Testis (tissue), 3 donors: ENCODE measurements around the gene INSIG2. TPM values are rescaled to one million over a fixed set of nuclear protein-coding genes. Genes with fewer than 3 reads are reported as not detected.

Experiments used
- DNase-seq: peaks from one replicate; pipeline ENCODE4 v3.0.0-alpha.2; 2019
- H3K27ac ChIP-seq, 2 donors: fragments of 200-600 bp; sonication (generic); one replicate each; pipeline ENCODE4 v1.5.1; 2019
- H3K27me3 ChIP-seq: fragments of 200-600 bp; sonication (generic); one replicate; pipeline ENCODE4 v1.5.1; 2019
- H3K36me3 ChIP-seq: fragments of 200-600 bp; sonication (generic); one replicate; pipeline ENCODE4 v1.5.1; 2017; ENCODE audit warnings: low read depth; ENCODE audit errors: missing control alignments
- H3K4me1 ChIP-seq: fragments of 200-600 bp; sonication (generic); one replicate; pipeline ENCODE4 v1.5.1; 2019
- H3K4me3 ChIP-seq, 2 donors: fragments of 200-600 bp; sonication (generic); one replicate each; pipeline ENCODE4 v1.5.1; 2017 to 2019
- H3K9me3 ChIP-seq: fragments of 200-600 bp; sonication (generic); one replicate; pipeline ENCODE4 v1.5.1; 2017
- POLR2A ChIP-seq: fragments of 450-650 bp; IDR thresholded peaks from one replicate; pipeline ENCODE4 v1.6.1; 2017; ENCODE audit warnings: antibody characterized with exemption, mild to moderate bottlenecking, moderate library complexity
- WGBS, 2 donors: methylation state at CpG; one replicate each; pipeline ENCODE4 v1.1.5; 2018; 5-methylcytosine and 5-hydroxymethylcytosine counted together
- intact Hi-C: fragments of 100-400 bp; cut with DNase I; formaldehyde crosslinking; loops from one replicate; pipeline ENCODE4 v1.15.1; 2023; ENCODE audit warnings: low total_unique reads
- polyA plus RNA-seq: library from polyadenylated mRNA; stranded (reverse); fragments of 350-450 nt; fragmentation: Illumina TruSeq; extraction: RNeasy Lipid Tissue Mini Kit (QIAGEN cat#74804); gene quantifications from one replicate; pipeline ENCODE4 v1.2.3, GENCODE V29; 2014; ENCODE audit warnings: low read depth, low replicate concordance; ENCODE audit not compliant: insufficient read depth
- total RNA-seq, 2 donors: library from RNA; depleted of rRNA; stranded (reverse); fragments of >200 nt; gene quantifications; one replicate each; pipeline ENCODE4 v1.2.3, GENCODE V29; 2016
- TF ChIP-seq, protein P1 (sequence below), 3 experiments: fragments of 450-650 bp in 2 of 3; fragments of 200-600 bp in 1 of 3; sonication (generic) in 1 of 3; IDR thresholded peaks; one replicate each; pipeline ENCODE4 v1.5.1; 2016 to 2019; ENCODE audit warnings: antibody characterized with exemption in 3 of 3, mild to moderate bottlenecking in 2 of 3, moderate library complexity in 1 of 3

INSIG2 gene
- total and polyA plus RNA-seq, 3 donors from 2014 or later: 13.9 to 18.7 (median 16.6) TPM

DNA sequence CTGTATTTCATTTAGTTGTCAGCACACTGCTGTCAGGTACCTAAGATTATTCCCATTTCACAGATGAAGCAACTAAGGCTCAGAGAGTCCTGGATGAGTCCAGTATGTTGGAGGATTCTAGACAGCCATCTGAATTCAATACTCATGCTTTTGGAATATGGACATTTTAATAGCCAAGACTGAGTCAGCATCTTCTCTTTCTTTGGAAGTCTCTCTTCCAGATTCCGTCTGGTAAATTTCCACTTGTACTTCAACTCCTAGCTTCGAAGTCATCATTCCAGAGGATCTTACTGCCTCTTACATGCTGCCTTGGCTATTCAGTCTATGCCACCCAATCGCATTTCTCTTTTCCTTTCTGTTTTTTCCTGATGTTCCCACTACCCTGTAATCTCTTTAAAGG lies 40.6 kb downstream of the INSIG2 start:
- Histone ChIP-seq H3K27ac (no peak overlapping the region), H3K36me3 (no peaks in the 10 kb centered on the region), H3K27me3 (no peaks in the 10 kb centered on the region), H3K4me3 (no peak overlapping the region), H3K4me1 (peaks cover 4% of the 10 kb centered on the region), H3K9me3 (no peaks in the 10 kb centered on the region)
- intact Hi-C loops: no loop called here
- TF ChIP-seq, protein P1, sequence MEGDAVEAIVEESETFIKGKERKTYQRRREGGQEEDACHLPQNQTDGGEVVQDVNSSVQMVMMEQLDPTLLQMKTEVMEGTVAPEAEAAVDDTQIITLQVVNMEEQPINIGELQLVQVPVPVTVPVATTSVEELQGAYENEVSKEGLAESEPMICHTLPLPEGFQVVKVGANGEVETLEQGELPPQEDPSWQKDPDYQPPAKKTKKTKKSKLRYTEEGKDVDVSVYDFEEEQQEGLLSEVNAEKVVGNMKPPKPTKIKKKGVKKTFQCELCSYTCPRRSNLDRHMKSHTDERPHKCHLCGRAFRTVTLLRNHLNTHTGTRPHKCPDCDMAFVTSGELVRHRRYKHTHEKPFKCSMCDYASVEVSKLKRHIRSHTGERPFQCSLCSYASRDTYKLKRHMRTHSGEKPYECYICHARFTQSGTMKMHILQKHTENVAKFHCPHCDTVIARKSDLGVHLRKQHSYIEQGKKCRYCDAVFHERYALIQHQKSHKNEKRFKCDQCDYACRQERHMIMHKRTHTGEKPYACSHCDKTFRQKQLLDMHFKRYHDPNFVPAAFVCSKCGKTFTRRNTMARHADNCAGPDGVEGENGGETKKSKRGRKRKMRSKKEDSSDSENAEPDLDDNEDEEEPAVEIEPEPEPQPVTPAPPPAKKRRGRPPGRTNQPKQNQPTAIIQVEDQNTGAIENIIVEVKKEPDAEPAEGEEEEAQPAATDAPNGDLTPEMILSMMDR (IDR thresholded peaks at IDR 0.05): no peak
- TF ChIP-seq POLR2A: no peak
- DNase-seq: no peak
- 88 to 93% methylated on average over 3 of the region's 3 CpGs for WGBS, 2 donors

GRCh38 chr2:118130385-118130784 lies 42.1 kb downstream of the INSIG2 start:
- H3K27me3 ChIP-seq: no peaks in the 10 kb centered on the region
- no peaks in the 10 kb centered on the region for H3K36me3 ChIP-seq
- no peaks in the 10 kb centered on the region for H3K4me1 ChIP-seq
- H3K27ac ChIP-seq: no peak overlapping the region
- WGBS, 2 donors: 79 to 87% methylated on average over 7 of the region's 7 CpGs
- TF ChIP-seq POLR2A: no peak
- TF ChIP-seq, protein P1 (IDR thresholded peaks at IDR 0.05): no peak
- H3K9me3 ChIP-seq: no peaks in the 10 kb centered on the region
- no peak overlapping the region for H3K4me3 ChIP-seq
- no peak for DNase-seq
- intact Hi-C loops: no loop called here

GRCh38 chr2:118131771-118132170 lies 43.5 kb downstream of the INSIG2 start:
- WGBS, 2 donors: 81 to 87% methylated on average over 4 of the region's 4 CpGs
- intact Hi-C loops: no loop called here
- no peak for TF ChIP-seq POLR2A
- TF ChIP-seq, protein P1 (IDR thresholded peaks at IDR 0.05): no peak
- Histone ChIP-seq H3K9me3 (no peaks in the 10 kb centered on the region), H3K4me1 (no peaks in the 10 kb centered on the region), H3K4me3 (no peak overlapping the region), H3K36me3 (no peaks in the 10 kb centered on the region), H3K27ac (no peak overlapping the region), H3K27me3 (no peaks in the 10 kb centered on the region)
- DNase-seq: no peak

- DNase-seq: no peak
- Histone ChIP-seq H3K27ac (no peak overlapping the region), H3K36me3 (no peaks in the 10 kb centered on the region), H3K4me3 (no peak overlapping the region), H3K9me3 (no peaks in the 10 kb centered on the region), H3K4me1 (no peaks in the 10 kb centered on the region), H3K27me3 (no peaks in the 10 kb centered on the region)
- 78 to 88% methylated on average over 2 of the region's 2 CpGs for WGBS, 2 donors
- TF ChIP-seq POLR2A: no peak
- TF ChIP-seq, protein P1 (IDR thresholded peaks at IDR 0.05): no peak
- intact Hi-C loops: no loop called here
Measured at GRCh38 chr2:118133916-118134315, 45.6 kb downstream of the INSIG2 start.

DNA sequence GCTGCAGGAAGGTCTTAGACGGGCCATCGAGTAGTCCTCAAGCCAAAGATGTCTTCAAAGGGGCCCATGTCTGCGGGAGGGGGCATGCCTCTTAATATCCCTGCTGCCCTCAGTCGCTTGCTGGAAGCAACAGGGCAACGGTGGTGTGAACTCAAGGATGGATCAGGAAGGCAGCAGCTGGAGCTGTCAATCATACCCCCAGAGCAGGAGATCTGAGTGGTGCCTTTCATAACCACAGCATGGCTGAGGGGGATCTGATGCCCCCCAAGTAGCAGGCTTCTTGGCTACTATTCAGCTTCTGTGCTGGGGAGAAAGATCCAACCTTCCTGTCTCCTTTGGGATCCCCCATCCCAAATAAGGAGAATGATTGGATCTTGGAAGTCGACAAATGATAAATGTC lies 46.4 kb downstream of the INSIG2 start:
- Histone ChIP-seq H3K4me3 (no peak overlapping the region), H3K9me3 (no peaks in the 10 kb centered on the region), H3K27ac (no peak overlapping the region), H3K27me3 (no peaks in the 10 kb centered on the region), H3K36me3 (no peaks in the 10 kb centered on the region), H3K4me1 (no peaks in the 10 kb centered on the region)
- intact Hi-C loops: no loop called here
- TF ChIP-seq, protein P1 (IDR thresholded peaks at IDR 0.05): no peak
- TF ChIP-seq POLR2A: no peak
- WGBS, 2 donors: 84 to 88% methylated on average over 6 of the region's 6 CpGs
- DNase-seq: no peak
